NCI-H146 treated with DMSO at 0.1 percent for 48 hours (cell line): Measurements from ENCODE around the gene POLR1C.
"Not testable (repeated sequence)": the region's sequence is repeated elsewhere in the genome, so short reads cannot be mapped to it uniquely, and the experiment has no call there.

ENCODE experiments used
- DNase-seq: peaks from one replicate; lab custom pipeline; 2025; ENCODE audit not compliant: unreplicated experiment; lab: John Stamatoyannopoulos, UW

POLR1C gene

GRCh38 chr6:43491750-43492661 is 24.9 kb upstream of the POLR1C start:
- no peak for DNase-seq

GRCh38 chr6:43492673-43493072 is 24.2 kb upstream of the POLR1C start:
- DNase-seq: no peak

GRCh38 chr6:43493230-43493629 is 23.7 kb upstream of the POLR1C start:
- DNase-seq: no peak

- no peak for DNase-seq
Measured at GRCh38 chr6:43493833-43494232, 23.1 kb upstream of the POLR1C start.

- DNase-seq: no peak
Measured at GRCh38 chr6:43494321-43494720, 22.6 kb upstream of the POLR1C start.

GRCh38 chr6:43494766-43495165 is 22.1 kb upstream of the POLR1C start:
- no peak for DNase-seq

GRCh38 chr6:43495409-43495941 is 21.4 kb upstream of the POLR1C start:
- DNase-seq: no peak

- no peak for DNase-seq
Measured at GRCh38 chr6:43496370-43497128, 20.3 kb upstream of the POLR1C start.

- DNase-seq: no peak
Measured at GRCh38 chr6:43497129-43497396, 19.8 kb upstream of the POLR1C start.

- no peak for DNase-seq
Measured at GRCh38 chr6:43497689-43498088, 19.2 kb upstream of the POLR1C start.

GRCh38 chr6:43498291-43498690 is 18.6 kb upstream of the POLR1C start:
- not testable (repeated sequence) for DNase-seq

- DNase-seq: no peak
Measured at GRCh38 chr6:43499028-43499815, 17.7 kb upstream of the POLR1C start.

- DNase-seq: no peak
Measured at GRCh38 chr6:43500921-43501320, 16.0 kb upstream of the POLR1C start.

GRCh38 chr6:43502666-43503065 is 14.2 kb upstream of the POLR1C start:
- DNase-seq: no peak

- DNase-seq: no peak
Measured at GRCh38 chr6:43503443-43503842, 13.4 kb upstream of the POLR1C start.

- DNase-seq: no peak
Measured at GRCh38 chr6:43504756-43505593, 11.9 kb upstream of the POLR1C start.

- no peak for DNase-seq
Measured at GRCh38 chr6:43505718-43506117, 11.2 kb upstream of the POLR1C start.

GRCh38 chr6:43506171-43506570 is 10.7 kb upstream of the POLR1C start:
- DNase-seq: no peak

- peak; percentile 69 for DNase-seq
Measured at GRCh38 chr6:43506667-43507471, 10.0 kb upstream of the POLR1C start.
